NCI-H345 (cell line): Measurements from ENCODE around the gene PARK7.
"Not testable (repeated sequence)": the region's sequence is repeated elsewhere in the genome, so short reads cannot be mapped to it uniquely, and the experiment has no call there.

Experiments used
- DNase-seq: peaks from one replicate; lab custom pipeline; 2025; lab: John Stamatoyannopoulos, UW

Gene PARK7

GRCh38 chr1:7943251-7943650, 18.3 kb upstream of the PARK7 start:
- no peak for DNase-seq

GRCh38 chr1:7948960-7949359, 12.6 kb upstream of the PARK7 start:
- DNase-seq: no peak

GRCh38 chr1:7952791-7953190, 8.7 kb upstream of the PARK7 start:
- DNase-seq: not testable (repeated sequence)

- DNase-seq: peak; percentile 93
Observed at GRCh38 chr1:7953850-7954609, 7.5 kb upstream of the PARK7 start.

GRCh38 chr1:7954683-7955082, 6.8 kb upstream of the PARK7 start:
- no peak for DNase-seq

- no peak for DNase-seq
Observed at GRCh38 chr1:7956218-7957032, 5.1 kb upstream of the PARK7 start.

GRCh38 chr1:7960165-7960564, 1.3 kb upstream of the PARK7 start:
- DNase-seq: no peak

- no peak for DNase-seq
Observed at GRCh38 chr1:7960867-7961215, 670 bp upstream of the PARK7 start.

- DNase-seq: no peak
Observed at GRCh38 chr1:7962014-7962335, 464 bp downstream of the PARK7 start.

GRCh38 chr1:7962636-7963377, 1.3 kb downstream of the PARK7 start:
- no peak for DNase-seq

- not testable (repeated sequence) for DNase-seq
Observed at GRCh38 chr1:7963378-7963730, 1.8 kb downstream of the PARK7 start.

GRCh38 chr1:7963841-7964240, 2.3 kb downstream of the PARK7 start:
- not testable (repeated sequence) for DNase-seq

GRCh38 chr1:7964476-7964875, 3.0 kb downstream of the PARK7 start:
- DNase-seq: no peak

- peak; percentile 21 for DNase-seq
Observed at GRCh38 chr1:7967196-7967595, 5.7 kb downstream of the PARK7 start.

GRCh38 chr1:7967651-7968050, 6.1 kb downstream of the PARK7 start:
- no peak for DNase-seq

- no peak for DNase-seq
Observed at GRCh38 chr1:7970246-7970645, 8.7 kb downstream of the PARK7 start.

GRCh38 chr1:7971024-7971423, 9.5 kb downstream of the PARK7 start:
- no peak for DNase-seq

GRCh38 chr1:7972285-7972684, 10.8 kb downstream of the PARK7 start:
- no peak for DNase-seq

GRCh38 chr1:7973086-7973485, 11.6 kb downstream of the PARK7 start:
- no peak for DNase-seq

- DNase-seq: peak; percentile 46
Observed at GRCh38 chr1:7975212-7975865, 13.8 kb downstream of the PARK7 start.

- no peak for DNase-seq
Observed at GRCh38 chr1:7980984-7981383, 19.5 kb downstream of the PARK7 start.

- DNase-seq: no peak
Observed at GRCh38 chr1:7983086-7983778, 21.7 kb downstream of the PARK7 start.
